GM12875 (cell line): ENCODE data around the gene CFAP141.

Source experiments
- H3K4me3 ChIP-seq: one replicate; pipeline ENCODE4 v1.5.1; 2011; ENCODE audit warnings: low read depth, low read length, control low read depth
- CTCF ChIP-seq: IDR thresholded peaks from 2 replicates; pipeline ENCODE4 v1.5.1; 2011; ENCODE audit warnings: low read depth, mild to moderate bottlenecking, control low read depth, inconsistent platforms, low read length, moderate library complexity, borderline replicate concordance; ENCODE audit not compliant: insufficient read depth

CFAP141 gene

GRCh38 chr1:154181944-154182343, 24.2 kb downstream of the CFAP141 start:
- no peak for TF ChIP-seq CTCF
- peak overlapping the region; percentile 96 for H3K4me3 ChIP-seq

GRCh38 chr1:154179946-154180687, 26.0 kb downstream of the CFAP141 start:
- no peak for TF ChIP-seq CTCF
- H3K4me3 ChIP-seq = no peak overlapping the region

DNA sequence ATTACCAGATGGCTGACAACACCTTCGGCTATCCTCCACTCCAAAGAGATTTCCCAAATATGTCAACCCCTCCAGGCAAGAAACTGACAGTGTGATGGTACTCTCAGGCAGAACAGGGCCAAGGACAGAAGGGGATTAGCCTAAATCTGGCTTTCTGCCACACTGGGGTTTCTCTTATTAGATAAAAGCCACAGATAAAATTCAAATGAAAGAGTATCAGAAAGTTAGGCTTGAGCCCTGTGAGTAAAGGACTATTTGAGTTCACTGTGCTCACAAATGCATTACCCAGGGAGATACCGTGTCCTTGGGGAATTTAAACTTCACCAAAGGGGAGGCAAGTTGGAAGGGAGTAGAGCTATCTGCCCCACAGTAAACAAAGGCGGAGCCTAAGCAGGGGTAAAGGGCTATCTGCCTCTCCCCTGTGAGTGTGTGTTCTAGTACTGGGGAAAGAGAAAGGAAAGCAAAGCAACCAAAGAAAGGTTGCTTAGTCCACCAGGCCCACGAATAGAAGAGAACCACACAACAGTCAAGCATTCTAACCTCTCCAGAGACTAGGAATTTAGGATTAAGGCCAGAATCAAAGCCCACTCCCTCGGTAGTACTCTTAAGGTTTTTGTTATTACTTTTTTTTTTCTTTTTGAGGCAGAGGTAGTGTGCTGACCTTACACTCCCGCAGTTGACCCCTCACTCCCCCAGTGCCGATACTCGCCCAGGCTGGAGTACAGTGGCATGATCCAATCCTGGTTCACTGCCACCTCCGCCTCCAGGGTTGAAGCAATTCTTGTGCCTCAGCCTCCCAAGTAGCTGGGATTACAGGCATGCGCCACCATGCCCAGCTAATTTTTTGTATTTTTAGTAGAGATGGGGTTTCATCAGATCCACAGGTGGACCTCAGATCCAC, 27.0 kb downstream of the CFAP141 start:
- no peak overlapping the region for H3K4me3 ChIP-seq

DNA sequence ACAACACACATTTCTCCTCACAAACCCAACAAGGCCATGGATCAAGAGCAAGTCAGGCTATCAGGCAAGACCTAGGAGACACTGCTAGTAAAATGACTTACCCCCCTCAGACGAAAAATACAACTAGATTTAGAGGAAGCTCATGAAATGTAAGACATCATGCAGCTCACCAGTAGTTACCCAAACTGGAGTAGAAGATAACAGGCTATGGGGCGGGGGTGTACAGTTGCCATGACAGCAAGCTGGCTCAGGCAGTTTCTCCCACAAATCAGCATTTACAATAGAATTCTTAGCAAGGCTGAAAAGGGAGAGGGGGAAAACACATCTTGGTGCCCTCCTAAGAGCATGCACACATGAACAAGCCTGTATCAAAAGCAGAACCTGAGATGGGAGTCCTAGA, 28.1 kb downstream of the CFAP141 start:
- TF ChIP-seq CTCF = no peak
- H3K4me3 ChIP-seq = no peak overlapping the region

More for the DNA sequence above, 27.0 kb downstream of the CFAP141 start:
- no peak for TF ChIP-seq CTCF

GRCh38 chr1:154176337-154176736, 29.8 kb downstream of the CFAP141 start:
- no peak overlapping the region for H3K4me3 ChIP-seq
- no peak for TF ChIP-seq CTCF

DNA sequence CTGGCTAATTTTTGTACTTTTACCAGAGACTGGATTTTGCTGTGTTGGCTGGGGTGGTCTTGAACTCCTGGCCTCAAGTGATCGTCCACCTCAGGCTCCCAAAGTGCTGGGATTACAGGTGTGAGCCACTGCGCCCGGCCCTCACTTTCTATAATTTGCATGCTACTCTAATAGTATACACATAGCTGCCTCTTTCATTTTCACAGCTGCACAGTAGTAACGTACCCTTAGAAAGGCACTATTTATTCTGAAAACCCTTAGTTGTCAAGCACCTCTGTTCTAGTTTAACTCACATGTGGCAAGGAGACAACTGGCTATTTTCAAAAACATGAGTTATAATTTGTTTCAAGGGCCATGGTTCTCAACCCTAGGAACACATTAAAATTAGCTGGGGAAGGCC, 31.5 kb downstream of the CFAP141 start:
- no peak for TF ChIP-seq CTCF
- H3K4me3 ChIP-seq = no peak overlapping the region
